Measurements from ENCODE around the gene DLGAP1.

Gene DLGAP1

DNA sequence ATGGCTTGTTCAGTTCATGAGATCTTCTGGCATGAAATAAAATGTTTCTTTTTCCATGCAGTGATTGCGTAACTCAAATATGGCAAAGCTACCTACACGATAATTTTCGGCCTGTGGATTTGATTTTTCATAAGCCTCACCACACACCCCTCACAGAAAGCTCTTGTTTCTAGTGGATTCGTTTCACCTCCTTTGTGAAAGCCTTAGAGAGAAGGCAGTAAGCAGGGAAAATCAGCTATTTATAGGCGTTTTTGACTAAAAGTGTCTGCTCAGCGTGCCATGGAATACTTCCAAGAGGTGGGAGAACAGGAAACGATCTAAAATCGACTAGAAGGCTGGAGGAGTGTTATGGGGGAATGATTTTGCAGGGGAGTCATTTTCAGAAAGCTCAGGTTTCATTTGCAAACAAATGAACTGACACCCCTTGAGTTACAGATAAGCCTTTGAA, 587.2 kb downstream of the DLGAP1 start:
- DNase-seq (ENCODE audit: low spot score) = no peak
- in situ Hi-C loops (cut with MboI; ENCODE audit: low pct_unique_long_range_greater_than_20kb, low sequenced_read_pairs, unreplicated experiment) = no loop called here
- TF ChIP-seq, protein P1, sequence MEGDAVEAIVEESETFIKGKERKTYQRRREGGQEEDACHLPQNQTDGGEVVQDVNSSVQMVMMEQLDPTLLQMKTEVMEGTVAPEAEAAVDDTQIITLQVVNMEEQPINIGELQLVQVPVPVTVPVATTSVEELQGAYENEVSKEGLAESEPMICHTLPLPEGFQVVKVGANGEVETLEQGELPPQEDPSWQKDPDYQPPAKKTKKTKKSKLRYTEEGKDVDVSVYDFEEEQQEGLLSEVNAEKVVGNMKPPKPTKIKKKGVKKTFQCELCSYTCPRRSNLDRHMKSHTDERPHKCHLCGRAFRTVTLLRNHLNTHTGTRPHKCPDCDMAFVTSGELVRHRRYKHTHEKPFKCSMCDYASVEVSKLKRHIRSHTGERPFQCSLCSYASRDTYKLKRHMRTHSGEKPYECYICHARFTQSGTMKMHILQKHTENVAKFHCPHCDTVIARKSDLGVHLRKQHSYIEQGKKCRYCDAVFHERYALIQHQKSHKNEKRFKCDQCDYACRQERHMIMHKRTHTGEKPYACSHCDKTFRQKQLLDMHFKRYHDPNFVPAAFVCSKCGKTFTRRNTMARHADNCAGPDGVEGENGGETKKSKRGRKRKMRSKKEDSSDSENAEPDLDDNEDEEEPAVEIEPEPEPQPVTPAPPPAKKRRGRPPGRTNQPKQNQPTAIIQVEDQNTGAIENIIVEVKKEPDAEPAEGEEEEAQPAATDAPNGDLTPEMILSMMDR (IDR thresholded peaks at IDR 0.05; ENCODE audit: extremely low read depth, insufficient read depth, missing control alignments) = no peak

DNA sequence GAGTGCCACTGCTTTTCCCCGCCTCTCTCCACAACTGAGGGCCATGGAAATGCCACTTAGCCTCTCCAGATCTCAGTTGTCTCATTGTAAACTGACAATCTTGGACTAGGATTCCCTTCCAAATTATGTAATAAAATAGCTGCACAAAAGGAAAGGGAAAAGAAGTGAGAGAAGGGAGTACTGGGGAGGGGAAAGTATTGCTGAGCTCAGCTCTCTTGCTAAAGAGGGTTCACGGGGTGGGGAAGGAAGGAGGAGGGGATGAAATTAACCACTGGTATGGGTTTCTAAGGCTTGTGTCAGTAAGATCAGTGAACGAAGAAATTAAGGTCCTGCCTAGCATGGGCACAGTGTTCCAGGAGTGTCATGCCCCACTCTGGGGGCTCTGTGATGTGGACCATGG, 587.9 kb downstream of the DLGAP1 start:
- in situ Hi-C loops (cut with MboI; ENCODE audit: low pct_unique_long_range_greater_than_20kb, low sequenced_read_pairs, unreplicated experiment) = no loop called here
- TF ChIP-seq, protein P1 (IDR thresholded peaks at IDR 0.05; ENCODE audit: extremely low read depth, insufficient read depth, missing control alignments) = no peak
- no peak for DNase-seq (ENCODE audit: low spot score)

DNA sequence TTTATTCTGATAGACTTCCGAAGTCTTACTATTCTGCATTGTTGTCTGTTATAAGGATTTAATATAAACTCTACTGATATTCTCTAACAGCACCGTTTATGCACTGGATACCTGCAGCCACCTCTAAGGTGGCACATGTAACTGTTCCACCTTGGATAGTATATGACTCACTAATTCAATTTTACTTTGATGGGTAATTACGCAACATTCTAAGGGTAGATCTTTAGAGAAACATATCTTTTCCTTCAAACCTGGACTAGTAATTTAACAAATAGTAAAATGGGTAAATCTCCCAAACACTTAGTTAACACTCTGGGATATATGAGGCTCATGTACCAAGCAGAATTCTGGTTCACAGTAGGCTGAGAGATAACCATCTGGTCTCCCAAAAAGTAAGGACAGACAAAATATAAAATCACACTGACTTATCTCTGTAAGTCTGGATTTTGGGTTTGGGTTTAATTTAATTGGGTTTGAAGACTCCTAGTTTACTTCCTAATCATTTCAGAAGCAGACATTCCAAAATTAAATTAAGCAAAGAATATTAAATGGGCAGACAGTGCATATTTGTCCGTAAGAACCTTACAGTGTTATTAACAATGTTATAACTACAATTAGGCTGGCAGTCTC, 590.3 kb downstream of the DLGAP1 start:
- TF ChIP-seq, protein P1 (IDR thresholded peaks at IDR 0.05; ENCODE audit: extremely low read depth, insufficient read depth, missing control alignments) = no peak
- in situ Hi-C loops (cut with MboI; ENCODE audit: low pct_unique_long_range_greater_than_20kb, low sequenced_read_pairs, unreplicated experiment) = no loop called here
- no peak for DNase-seq (ENCODE audit: low spot score)

DNA sequence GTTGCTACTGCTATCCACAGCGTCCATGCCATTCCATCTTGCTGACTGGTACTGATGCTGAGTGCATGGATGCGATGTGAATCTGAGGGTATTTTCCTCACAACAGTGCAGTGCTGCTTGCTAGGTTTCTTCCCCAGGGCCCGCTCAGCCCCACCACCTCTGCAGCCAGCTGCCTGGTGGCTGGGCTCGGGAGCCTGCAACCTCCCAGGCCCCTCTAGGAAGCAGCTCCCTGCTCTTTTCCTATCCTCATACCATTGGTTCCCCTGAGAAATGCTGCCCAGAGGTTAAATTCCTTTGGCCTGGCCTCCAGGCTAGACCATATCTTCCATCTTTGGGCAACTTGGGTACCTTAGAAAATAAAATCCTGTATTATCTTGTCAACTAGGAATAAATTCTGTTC, 591.5 kb downstream of the DLGAP1 start:
- in situ Hi-C loops (cut with MboI; ENCODE audit: low pct_unique_long_range_greater_than_20kb, low sequenced_read_pairs, unreplicated experiment) = no loop called here
- DNase-seq (ENCODE audit: low spot score) = no peak
- TF ChIP-seq, protein P1 (IDR thresholded peaks at IDR 0.05; ENCODE audit: extremely low read depth, insufficient read depth, missing control alignments) = no peak

DNA sequence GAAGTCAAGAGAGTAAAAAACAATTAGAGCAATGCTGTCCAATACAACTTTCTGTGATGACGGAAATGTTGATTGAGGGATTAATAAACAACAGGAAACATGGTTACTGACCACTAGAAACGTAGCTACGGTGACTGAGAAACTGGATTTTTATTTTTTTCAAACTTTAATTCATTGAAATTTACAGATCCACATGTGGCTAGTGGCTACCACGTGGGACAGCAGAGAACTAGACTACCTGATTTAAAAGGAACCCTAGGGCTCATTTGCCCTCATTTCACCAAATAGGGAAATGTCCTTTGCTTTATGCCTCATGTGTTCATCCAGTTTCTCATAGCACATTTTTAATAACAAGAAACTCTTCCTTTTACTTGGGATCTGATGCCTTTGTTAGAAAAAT, 592.1 kb downstream of the DLGAP1 start:
- DNase-seq (ENCODE audit: low spot score) = no peak
- in situ Hi-C loops (cut with MboI; ENCODE audit: low pct_unique_long_range_greater_than_20kb, low sequenced_read_pairs, unreplicated experiment) = no loop called here
- TF ChIP-seq, protein P1 (IDR thresholded peaks at IDR 0.05; ENCODE audit: extremely low read depth, insufficient read depth, missing control alignments) = no peak

DNA sequence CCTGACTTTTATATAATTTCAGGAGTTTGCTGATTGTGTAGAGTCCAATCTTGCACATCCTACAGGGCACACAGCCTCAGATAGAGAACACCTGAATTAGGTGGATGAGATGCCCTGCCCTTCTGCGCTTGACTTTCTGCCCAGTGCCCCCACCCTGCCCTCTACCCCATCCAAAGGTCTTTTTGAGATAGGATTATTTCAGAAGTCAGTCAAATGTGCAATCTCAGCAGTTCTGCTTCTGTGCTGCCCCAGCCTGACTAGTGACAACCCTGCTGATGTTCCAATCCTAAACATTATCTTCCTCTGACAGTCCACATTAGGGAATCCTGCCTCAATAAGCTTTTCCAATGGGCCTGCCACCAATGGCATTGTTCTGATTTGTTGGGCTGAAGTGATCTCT, 593.6 kb downstream of the DLGAP1 start:
- no peak for DNase-seq (ENCODE audit: low spot score)
- TF ChIP-seq, protein P1 (IDR thresholded peaks at IDR 0.05; ENCODE audit: extremely low read depth, insufficient read depth, missing control alignments) = no peak
- in situ Hi-C loops (cut with MboI; ENCODE audit: low pct_unique_long_range_greater_than_20kb, low sequenced_read_pairs, unreplicated experiment) = no loop called here

All from GM13977 (cell line).